SU-DHL-6 (cell line): Measurements from ENCODE around the gene NLRP6.
"Not testable (repeated sequence)": the region's sequence is repeated elsewhere in the genome, so short reads cannot be mapped to it uniquely, and the experiment has no call there.

Source experiments
- H2AFZ ChIP-seq: fragments of 200-600 bp; sonication (generic); 2 replicates; pipeline ENCODE4 v1.6.1; 2014; ENCODE audit warnings: low read depth, mild to moderate bottlenecking, moderate library complexity, mixed read lengths, antibody characterized with exemption, low read length; ENCODE audit not compliant: severe bottlenecking
- H3F3A ChIP-seq: fragments of 200-600 bp; shearing (Covaris generic); 2 replicates; pipeline ENCODE4 v1.6.0; 2016; ENCODE audit warnings: antibody characterized with exemption, mild to moderate bottlenecking; ENCODE audit not compliant: insufficient read depth
- H3K27ac ChIP-seq: fragments of 200-600 bp; sonication (generic); 2 replicates; pipeline ENCODE4 v1.5.1; 2016; ENCODE audit warnings: low read depth, mild to moderate bottlenecking, low read length, moderate library complexity, mixed read lengths
- H3K27me3 ChIP-seq: fragments of 200-600 bp; sonication (generic), shearing (Covaris generic); 2 replicates; pipeline ENCODE4 v1.6.0; 2014; ENCODE audit warnings: mild to moderate bottlenecking, low read length
- H3K36me3 ChIP-seq: fragments of 200-600 bp; sonication (generic); 2 replicates; pipeline ENCODE4 v1.6.1; 2014; ENCODE audit warnings: mild to moderate bottlenecking, low read length, mixed read lengths
- H3K4me2 ChIP-seq: fragments of 300-600, 200-600 bp; shearing (Covaris generic), sonication (generic); 2 replicates; pipeline ENCODE4 v1.6.0; 2014; ENCODE audit warnings: low read length, low read depth, mild to moderate bottlenecking; ENCODE audit not compliant: poor library complexity, severe bottlenecking
- H3K4me3 ChIP-seq: fragments of 200-600 bp; sonication (generic); 2 replicates; pipeline ENCODE4 v1.5.1; 2014; ENCODE audit warnings: antibody characterized with exemption, low read length, mild to moderate bottlenecking, mixed read lengths; ENCODE audit not compliant: insufficient read depth, poor library complexity, severe bottlenecking
- H3K79me2 ChIP-seq: fragments of 200-600 bp; sonication (generic); 2 replicates; pipeline ENCODE4 v1.6.1; 2014; ENCODE audit warnings: mild to moderate bottlenecking, low read length, moderate library complexity; ENCODE audit not compliant: insufficient read depth
- H3K9ac ChIP-seq: fragments of 200-600 bp; sonication (generic); 2 replicates; pipeline ENCODE4 v1.7.0; 2014; ENCODE audit warnings: mild to moderate bottlenecking, low read length
- H3K9me2 ChIP-seq: fragments of 200-600 bp; sonication (generic); replicated peaks from 2 replicates; pipeline ENCODE4 v1.6.1; 2014; ENCODE audit warnings: low read length; ENCODE audit not compliant: insufficient read depth
- H3K9me3 ChIP-seq: fragments of 200-600 bp; sonication (generic); 2 replicates; pipeline ENCODE4 v1.6.1; 2014; ENCODE audit warnings: low read length, mixed read lengths; ENCODE audit not compliant: insufficient read depth
- H4K20me1 ChIP-seq: fragments of 200-600 bp; sonication (generic); 2 replicates; pipeline ENCODE4 v1.6.1; 2014; ENCODE audit warnings: low read depth, mild to moderate bottlenecking, antibody characterized with exemption, low read length, moderate library complexity, mixed read lengths
- EZH2phosphoT487 ChIP-seq: fragments of 200-600 bp; sonication (generic), shearing (Covaris generic); conservative IDR thresholded peaks from 2 replicates; pipeline ENCODE4 v1.6.1; 2018; ENCODE audit warnings: mild to moderate bottlenecking, antibody characterized with exemption, low read length, moderate library complexity, mixed read lengths
- TF ChIP-seq, protein P1 (sequence below): fragments of 200-600 bp; sonication (generic); IDR thresholded peaks from one replicate; pipeline ENCODE4 v1.5.1; 2017; ENCODE audit warnings: antibody characterized with exemption, mild to moderate bottlenecking, low read length, moderate library complexity; ENCODE audit not compliant: insufficient read depth, poor library complexity, severe bottlenecking

Gene NLRP6

GRCh38 chr11:324156-324555, 45.9 kb downstream of the NLRP6 start:
- Histone ChIP-seq H4K20me1 (no peaks in the 10 kb centered on the region), H3K4me3 (no peak overlapping the region), H3K4me2 (no peak overlapping the region), H3K36me3 (no peaks in the 10 kb centered on the region), H3K27me3 (no peaks in the 10 kb centered on the region), H3K9ac (no peak overlapping the region), H2AFZ (no peak overlapping the region), H3K79me2 (no peaks in the 10 kb centered on the region), H3F3A (peaks cover 15% of the 10 kb centered on the region), H3K9me2 (no peaks in the 10 kb centered on the region), H3K27ac (no peak overlapping the region), H3K9me3 (no peaks in the 10 kb centered on the region)
- TF ChIP-seq, protein P1, sequence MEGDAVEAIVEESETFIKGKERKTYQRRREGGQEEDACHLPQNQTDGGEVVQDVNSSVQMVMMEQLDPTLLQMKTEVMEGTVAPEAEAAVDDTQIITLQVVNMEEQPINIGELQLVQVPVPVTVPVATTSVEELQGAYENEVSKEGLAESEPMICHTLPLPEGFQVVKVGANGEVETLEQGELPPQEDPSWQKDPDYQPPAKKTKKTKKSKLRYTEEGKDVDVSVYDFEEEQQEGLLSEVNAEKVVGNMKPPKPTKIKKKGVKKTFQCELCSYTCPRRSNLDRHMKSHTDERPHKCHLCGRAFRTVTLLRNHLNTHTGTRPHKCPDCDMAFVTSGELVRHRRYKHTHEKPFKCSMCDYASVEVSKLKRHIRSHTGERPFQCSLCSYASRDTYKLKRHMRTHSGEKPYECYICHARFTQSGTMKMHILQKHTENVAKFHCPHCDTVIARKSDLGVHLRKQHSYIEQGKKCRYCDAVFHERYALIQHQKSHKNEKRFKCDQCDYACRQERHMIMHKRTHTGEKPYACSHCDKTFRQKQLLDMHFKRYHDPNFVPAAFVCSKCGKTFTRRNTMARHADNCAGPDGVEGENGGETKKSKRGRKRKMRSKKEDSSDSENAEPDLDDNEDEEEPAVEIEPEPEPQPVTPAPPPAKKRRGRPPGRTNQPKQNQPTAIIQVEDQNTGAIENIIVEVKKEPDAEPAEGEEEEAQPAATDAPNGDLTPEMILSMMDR = no peak
- no peak for TF ChIP-seq EZH2phosphoT487

- not testable (repeated sequence) for H3K4me3 ChIP-seq, H3K9me3 ChIP-seq, H3K27me3 ChIP-seq, H3K9me2 ChIP-seq, H4K20me1 ChIP-seq, H3K79me2 ChIP-seq, H3K9ac ChIP-seq, H3K36me3 ChIP-seq, H2AFZ ChIP-seq, H3K4me2 ChIP-seq, H3K27ac ChIP-seq
- H3F3A ChIP-seq = peaks cover 20% of the 10 kb centered on the region
Observed at GRCh38 chr11:324593-325517, 46.6 kb downstream of the NLRP6 start.

DNA sequence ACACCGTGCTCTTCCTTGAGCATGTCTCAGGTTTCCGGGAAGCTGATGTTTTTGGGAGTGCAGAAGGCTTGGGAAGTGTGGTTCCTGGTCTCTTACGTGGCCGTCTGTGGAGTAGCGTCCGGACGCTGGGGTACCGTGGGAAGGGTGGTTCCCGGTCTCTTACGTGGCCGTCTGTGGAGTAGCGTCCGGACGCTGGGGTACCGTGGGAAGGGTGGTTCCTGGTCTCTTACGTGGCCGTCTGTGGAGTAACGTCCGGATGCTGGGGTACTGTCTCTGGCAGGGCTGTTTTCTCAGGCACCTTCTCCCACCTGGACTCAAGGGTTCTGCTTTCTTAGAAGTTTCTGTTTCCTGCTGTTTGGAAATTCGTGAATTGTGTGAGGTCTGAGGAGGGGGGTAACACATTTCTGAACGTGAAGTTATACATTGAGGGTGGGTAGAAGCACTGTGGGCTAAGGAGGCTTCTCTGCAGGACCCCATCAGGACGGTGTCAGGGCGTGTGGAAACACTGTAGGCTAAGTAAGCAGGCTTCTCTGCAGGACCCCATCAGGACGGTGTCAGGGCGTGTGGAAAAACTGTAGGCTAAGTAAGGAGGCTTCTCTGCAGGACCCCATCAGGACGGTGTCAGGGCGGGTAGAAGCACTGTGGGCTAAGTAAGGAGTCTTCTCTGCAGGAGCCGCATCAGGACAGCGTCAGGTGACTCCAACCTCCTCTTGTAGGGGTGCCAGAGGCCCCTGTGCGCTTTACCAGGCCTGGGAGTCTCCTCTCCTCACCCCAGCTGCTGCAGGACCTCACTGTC, 47.8 kb downstream of the NLRP6 start:
- H4K20me1 ChIP-seq = no peaks in the 10 kb centered on the region
- peaks cover 25% of the 10 kb centered on the region for H3F3A ChIP-seq
- H3K9me2 ChIP-seq = no peaks in the 10 kb centered on the region
- peak overlapping the region; percentile 51 for H3K9ac ChIP-seq
- peak overlapping the region; percentile 84 for H3K27ac ChIP-seq
- peak overlapping the region; percentile 43 for H3K4me2 ChIP-seq
- H3K79me2 ChIP-seq = no peaks in the 10 kb centered on the region
- no peaks in the 10 kb centered on the region for H3K36me3 ChIP-seq
- H3K4me3 ChIP-seq = no peak overlapping the region
- no peaks in the 10 kb centered on the region for H3K27me3 ChIP-seq
- peak overlapping the region; percentile 60 for H2AFZ ChIP-seq
- no peaks in the 10 kb centered on the region for H3K9me3 ChIP-seq
- no peak for TF ChIP-seq EZH2phosphoT487
- TF ChIP-seq, protein P1 = no peak

GRCh38 chr11:326592-326841, 48.3 kb downstream of the NLRP6 start:
- Histone ChIP-seq H3K4me2 (peak overlapping the region; percentile 43), H3K27ac (peak overlapping the region; percentile 84), H3K9me3 (no peaks in the 10 kb centered on the region), H3F3A (peaks cover 25% of the 10 kb centered on the region), H3K9ac (peak overlapping the region; percentile 51), H3K36me3 (no peaks in the 10 kb centered on the region), H3K79me2 (no peaks in the 10 kb centered on the region), H2AFZ (peak overlapping the region; percentile 60), H4K20me1 (no peaks in the 10 kb centered on the region), H3K27me3 (no peaks in the 10 kb centered on the region), H3K4me3 (no peak overlapping the region), H3K9me2 (no peaks in the 10 kb centered on the region)
- TF ChIP-seq, protein P1 = no peak
